HCT116 (cell line): ENCODE data around the gene GGPS1. TPM values are rescaled to one million over a fixed set of nuclear protein-coding genes. Genes with fewer than 3 reads are reported as not detected.

Experiments
- ATAC-seq: fragments of 200-7000 bp; cut with Tn5 transposase; 2 replicates; pipeline ENCODE4 v1.9.1; 2020; ENCODE audit warnings: mild to moderate bottlenecking, moderate library complexity
- BruUV-seq: library from RNA; stranded (reverse); fragments of 400-500 nt; replicated peaks from 2 replicates; lab custom pipeline; 2021; lab: Mats Ljungman, UMichigan
- CTCF ChIA-PET: fragments of 300-600 bp; sonication (Branson Sonifier 250); formaldehyde crosslinking; loops from one replicate; lab custom pipeline; 2021; ENCODE audit warnings: antibody characterized with exemption; lab: Charles Lee
- POLR2A ChIA-PET: fragments of 300-600, 350-600 bp; sonication (Branson Sonifier 250); formaldehyde crosslinking; loops from one replicate; lab custom pipeline; 2021; ENCODE audit warnings: antibody characterized with exemption; lab: Charles Lee
- RAD21 ChIA-PET, 2 experiments: fragments of 300-600 bp; sonication (Branson Sonifier 250); formaldehyde crosslinking; loops; one replicate each; lab custom pipeline; 2023; ENCODE audit warnings: low total read pairs in 2 of 2; ENCODE audit not compliant: uncharacterized antibody in 2 of 2, unreplicated experiment in 2 of 2, low non-redundant PET in 1 of 2; lab: Charles Lee
- DNase-seq: peaks from one replicate; pipeline ENCODE4 v3.0.0-alpha.2; 2010; ENCODE audit warnings: low read depth, low spot score
- H2AFZ ChIP-seq: fragments of 200-600 bp; shearing (Covaris generic), sonication (generic); 2 replicates; pipeline ENCODE4 v1.6.1; 2017; ENCODE audit warnings: low read depth, mixed run types, mixed read lengths, antibody characterized with exemption, low read length; ENCODE audit not compliant: poor library complexity, severe bottlenecking
- H3K27ac ChIP-seq: 2 replicates; pipeline ENCODE4 v1.5.1; 2012; ENCODE audit warnings: low read depth, low read length
- H3K27me3 ChIP-seq: fragments of 200-600 bp; sonication (generic); 2 replicates; pipeline ENCODE4 v1.6.1; 2016; ENCODE audit warnings: mixed run types, low read length, mixed read lengths; ENCODE audit not compliant: insufficient read depth
- H3K36me3 ChIP-seq, 2 experiments: fragments of 200-500 bp in 1 of 2; fragments of 200-600 bp in 1 of 2; sonication (Bioruptor generic) in 1 of 2; sonication (generic) in 1 of 2; 2 replicates each; pipeline versions ENCODE4 v1.5.1 to v1.6.1; 2014 to 2016; ENCODE audit warnings: low read length in 2 of 2, inconsistent platforms in 1 of 2, mixed read lengths in 1 of 2, mixed run types in 1 of 2; ENCODE audit not compliant: insufficient read depth in 2 of 2, control insufficient read depth in 1 of 2
- H3K4me1 ChIP-seq, 2 experiments: fragments of 200-600 bp in 1 of 2; sonication (generic) in 1 of 2; 2 replicates each; pipeline versions ENCODE4 v1.5.1 to v1.6.1; 2012 to 2017; ENCODE audit warnings: low read length in 2 of 2, inconsistent platforms in 1 of 2, mild to moderate bottlenecking in 1 of 2, mixed read lengths in 1 of 2, mixed run types in 1 of 2, moderate library complexity in 1 of 2; ENCODE audit not compliant: insufficient read depth in 2 of 2, control insufficient read depth in 1 of 2
- H3K4me2 ChIP-seq: fragments of 200-600 bp; sonication (generic); 2 replicates; pipeline ENCODE4 v1.6.1; 2017; ENCODE audit warnings: mixed run types, low read length, mixed read lengths
- H3K4me3 ChIP-seq, 2 experiments: fragments of 200-600 bp in 1 of 2; sonication (generic) in 1 of 2; replicated peaks in 1 of 2; 2 replicates each; pipeline ENCODE4 v1.5.1; 2011 to 2016; ENCODE audit warnings: low read length in 2 of 2, control low read depth in 1 of 2, low read depth in 1 of 2, mild to moderate bottlenecking in 1 of 2, mixed read lengths in 1 of 2, mixed run types in 1 of 2
- H3K79me2 ChIP-seq: fragments of 200-600 bp; sonication (generic); 2 replicates; pipeline ENCODE4 v1.6.1; 2017; ENCODE audit warnings: mild to moderate bottlenecking, mixed run types, low read length, moderate library complexity, mixed read lengths; ENCODE audit not compliant: insufficient read depth
- H3K9ac ChIP-seq: fragments of 200-600 bp; sonication (generic); 2 replicates; pipeline ENCODE4 v1.6.1; 2016; ENCODE audit warnings: low read length, mixed read lengths
- H3K9me2 ChIP-seq: fragments of 200-600 bp; sonication (generic), shearing (Covaris generic); 2 replicates; pipeline ENCODE4 v1.6.1; 2017; ENCODE audit warnings: mixed run types, mild to moderate bottlenecking, moderate library complexity; ENCODE audit not compliant: insufficient read depth
- H3K9me3 ChIP-seq, 2 experiments: fragments of 200-500 bp in 1 of 2; fragments of 200-600 bp in 1 of 2; sonication (Bioruptor generic) in 1 of 2; sonication (generic) in 1 of 2; 2 replicates each; pipeline ENCODE4 v1.6.1; 2014 to 2017; ENCODE audit warnings: low read length in 2 of 2, mixed read lengths in 2 of 2, inconsistent platforms in 1 of 2, low read depth in 1 of 2, mild to moderate bottlenecking in 1 of 2, mixed run types in 1 of 2, moderate library complexity in 1 of 2; ENCODE audit not compliant: control insufficient read depth in 1 of 2, insufficient read depth in 1 of 2
- H4K20me1 ChIP-seq: fragments of 200-600 bp; sonication (generic), shearing (Covaris generic); 2 replicates; pipeline ENCODE4 v1.6.1; 2017; ENCODE audit warnings: mixed run types, mild to moderate bottlenecking, moderate library complexity; ENCODE audit not compliant: insufficient read depth
- CBX3 ChIP-seq: IDR thresholded peaks from 2 replicates; pipeline ENCODE4 v1.6.1; 2012; ENCODE audit warnings: low read depth
- CEBPB ChIP-seq: IDR thresholded peaks from 2 replicates; pipeline ENCODE4 v1.6.1; 2012; ENCODE audit warnings: low read depth
- ELF1 ChIP-seq: IDR thresholded peaks from 2 replicates; pipeline ENCODE4 v1.6.1; 2012; ENCODE audit warnings: low read depth, borderline replicate concordance
- EZH2phosphoT487 ChIP-seq: fragments of 200-600 bp; IDR thresholded peaks from 2 replicates; pipeline ENCODE4 v1.6.1; 2018; ENCODE audit warnings: antibody characterized with exemption, borderline replicate concordance
- FOSL1 ChIP-seq: IDR thresholded peaks from 2 replicates; pipeline ENCODE4 v1.6.1; 2012; ENCODE audit warnings: low read depth
- MAX ChIP-seq: IDR thresholded peaks from 2 replicates; pipeline ENCODE4 v1.6.1; 2012
- RAD21 ChIP-seq: IDR thresholded peaks from 2 replicates; pipeline ENCODE4 v1.6.1; 2012; ENCODE audit warnings: low read depth, mild to moderate bottlenecking
- REST ChIP-seq: IDR thresholded peaks from 2 replicates; pipeline ENCODE4 v1.6.1; 2012; ENCODE audit warnings: low read depth
- YY1 ChIP-seq: IDR thresholded peaks from 2 replicates; pipeline ENCODE4 v1.6.1; 2011; ENCODE audit warnings: low read length, low read depth, moderate library complexity, mild to moderate bottlenecking; ENCODE audit not compliant: insufficient replicate concordance; ENCODE audit errors: extremely low read depth
- ZFX ChIP-seq: fragments of 450-650 bp; IDR thresholded peaks from 2 replicates; pipeline ENCODE4 v1.6.1; 2017
- ZNF274 ChIP-seq: fragments of 200-500 bp; sonication (Bioruptor generic); IDR thresholded peaks from 2 replicates; pipeline ENCODE4 v1.6.1; 2014; ENCODE audit warnings: mild to moderate bottlenecking, low read depth, low read length, inconsistent platforms
- intact Hi-C: fragments of 100-400 bp; cut with micrococcal nuclease; formaldehyde crosslinking; loops from 2 replicates; pipeline ENCODE4 v1.10.0; 2022
- total RNA-seq: library from RNA; stranded (reverse); gene quantifications from one replicate; pipeline ENCODE4 v1.2.1, GENCODE V29; 2021; ENCODE audit not compliant: unreplicated experiment
- TF ChIP-seq, protein P1 (sequence below): IDR thresholded peaks from 2 replicates; pipeline ENCODE4 v1.6.1; 2012
- TF ChIP-seq, protein P2 (sequence below): IDR thresholded peaks from 2 replicates; pipeline ENCODE4 v1.6.1; 2011; ENCODE audit warnings: mild to moderate bottlenecking, low read length, moderate library complexity; ENCODE audit not compliant: insufficient replicate concordance; ENCODE audit errors: extremely low read depth

Gene GGPS1
- total RNA-seq, 1 experiment from 2014 or later: 30.6 TPM

GRCh38 chr1:235299169-235299858 lies 29.1 kb upstream of the GGPS1 start:
- RAD21 ChIA-PET: no interaction called here
- POLR2A ChIA-PET: no interaction called here
- Histone ChIP-seq H3K36me3 (no peaks in the 10 kb centered on the region), H2AFZ (no peak overlapping the region), H3K79me2 (peaks cover 90% of the 10 kb centered on the region), H3K4me1 (peaks cover 23 to 28% of the 10 kb centered on the region in 2 experiments), H3K9me3 (no peaks in the 10 kb centered on the region), H4K20me1 (0 out of 2 replicates have a peak, but pooled peaks cover 6% of the 10 kb centered on the region)
- TF ChIP-seq CBX3: no peak
- no peak for TF ChIP-seq RAD21
- TF ChIP-seq, protein P1, sequence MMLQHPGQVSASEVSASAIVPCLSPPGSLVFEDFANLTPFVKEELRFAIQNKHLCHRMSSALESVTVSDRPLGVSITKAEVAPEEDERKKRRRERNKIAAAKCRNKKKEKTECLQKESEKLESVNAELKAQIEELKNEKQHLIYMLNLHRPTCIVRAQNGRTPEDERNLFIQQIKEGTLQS: no peak
- TF ChIP-seq MAX: no peak
- no peak for TF ChIP-seq ZNF274
- no peak for TF ChIP-seq ELF1
- no peak for TF ChIP-seq ZFX
- no peak for TF ChIP-seq CEBPB
- no peak for TF ChIP-seq EZH2phosphoT487
- TF ChIP-seq, protein P2, sequence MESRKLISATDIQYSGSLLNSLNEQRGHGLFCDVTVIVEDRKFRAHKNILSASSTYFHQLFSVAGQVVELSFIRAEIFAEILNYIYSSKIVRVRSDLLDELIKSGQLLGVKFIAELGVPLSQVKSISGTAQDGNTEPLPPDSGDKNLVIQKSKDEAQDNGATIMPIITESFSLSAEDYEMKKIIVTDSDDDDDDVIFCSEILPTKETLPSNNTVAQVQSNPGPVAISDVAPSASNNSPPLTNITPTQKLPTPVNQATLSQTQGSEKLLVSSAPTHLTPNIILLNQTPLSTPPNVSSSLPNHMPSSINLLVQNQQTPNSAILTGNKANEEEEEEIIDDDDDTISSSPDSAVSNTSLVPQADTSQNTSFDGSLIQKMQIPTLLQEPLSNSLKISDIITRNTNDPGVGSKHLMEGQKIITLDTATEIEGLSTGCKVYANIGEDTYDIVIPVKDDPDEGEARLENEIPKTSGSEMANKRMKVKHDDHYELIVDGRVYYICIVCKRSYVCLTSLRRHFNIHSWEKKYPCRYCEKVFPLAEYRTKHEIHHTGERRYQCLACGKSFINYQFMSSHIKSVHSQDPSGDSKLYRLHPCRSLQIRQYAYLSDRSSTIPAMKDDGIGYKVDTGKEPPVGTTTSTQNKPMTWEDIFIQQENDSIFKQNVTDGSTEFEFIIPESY: no peak
- TF ChIP-seq FOSL1: no peak
- no peak for TF ChIP-seq REST
- TF ChIP-seq YY1: no peak
- TF ChIP-seq, all 23 proteins: peak for 0
- no peak overlapping the region for H3K9ac ChIP-seq
- no peak overlapping the region for H3K4me3 ChIP-seq
- intact Hi-C loops: no loop called here
- H3K27ac ChIP-seq: no peak overlapping the region
- CTCF ChIA-PET: interaction anchor here (1.0 kb wide), 1 partner anchor 117 kb away, joined by 3 read pairs; no protein-coding TSS in a partner anchor
- H3K4me2 ChIP-seq: no peak overlapping the region
- H3K9me2 ChIP-seq: no peaks in the 10 kb centered on the region
- DNase-seq: no peak
- no TSS peak for BruUV-seq
- H3K27me3 ChIP-seq: no peaks in the 10 kb centered on the region
- ATAC-seq: no peak
